Hypothalamus (tissue), 51 donors: ENCODE measurements around the gene IGF2BP2.
"Not testable (repeated sequence)": the region's sequence is repeated elsewhere in the genome, so short reads cannot be mapped to it uniquely, and the experiment has no call there.

Source experiments
- DNase-seq, 51 donors: peaks; one replicate each; lab custom pipeline; 2025; lab: John Stamatoyannopoulos, UW

IGF2BP2 gene

GRCh38 chr3:185813205-185813604 is 11.6 kb downstream of the IGF2BP2 start:
- DNase-seq: no peak

- no peak for DNase-seq
These were observed 17.3 kb downstream of the IGF2BP2 start for GRCh38 chr3:185807445-185808068.

DNA sequence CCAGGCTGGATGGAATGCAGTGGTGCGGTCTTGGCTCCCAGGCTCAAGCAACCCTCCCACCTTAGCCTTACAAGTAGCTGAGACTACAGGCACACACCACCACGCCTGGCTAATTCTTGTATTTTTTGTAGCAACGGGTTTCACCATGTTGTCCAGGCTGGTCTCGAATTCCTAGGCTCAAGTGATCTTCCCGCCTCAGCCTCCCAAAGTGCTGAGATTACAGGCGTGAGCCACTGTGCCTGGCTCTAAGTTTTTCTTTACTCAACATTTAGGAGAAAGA is 26.1 kb downstream of the IGF2BP2 start:
- DNase-seq: not testable (repeated sequence)

DNA sequence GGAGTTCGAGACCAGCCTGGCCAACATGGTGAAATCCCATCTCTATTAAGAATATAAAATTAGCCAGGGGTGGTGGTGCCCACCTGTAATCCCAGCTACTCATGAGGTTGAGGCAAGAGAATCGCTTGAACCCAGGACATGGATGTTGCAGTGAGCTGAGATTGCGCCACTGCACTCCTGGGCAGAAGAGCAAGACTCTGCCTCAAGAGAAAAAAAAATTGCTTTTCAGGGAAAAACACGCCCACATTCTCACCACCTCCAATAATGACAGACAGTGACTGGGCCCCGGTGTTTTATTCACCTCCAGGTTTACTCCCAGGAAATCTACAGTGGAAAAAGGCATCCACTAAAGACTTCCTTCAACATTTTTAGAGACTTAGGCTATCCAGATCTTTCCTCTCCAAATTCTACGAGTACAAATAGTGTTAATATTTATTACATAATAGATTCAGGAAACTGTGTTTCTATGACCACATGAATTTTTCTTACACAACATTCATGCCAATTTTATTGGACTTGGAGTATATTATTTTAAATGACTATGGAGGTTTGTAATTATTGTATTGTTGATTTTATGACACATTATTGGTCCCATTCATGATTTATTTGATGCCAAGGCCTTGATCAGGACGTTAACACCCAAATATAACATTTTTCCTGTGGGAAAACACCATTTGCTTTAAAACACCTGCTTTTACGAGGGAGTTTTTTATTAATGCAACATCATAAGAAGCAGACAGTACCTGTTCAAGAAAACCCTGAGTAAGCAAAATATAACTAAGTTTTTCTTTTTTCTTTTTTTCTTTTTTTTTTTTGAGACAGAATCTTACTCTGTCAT is 26.6 kb downstream of the IGF2BP2 start:
- no peak for DNase-seq

DNA sequence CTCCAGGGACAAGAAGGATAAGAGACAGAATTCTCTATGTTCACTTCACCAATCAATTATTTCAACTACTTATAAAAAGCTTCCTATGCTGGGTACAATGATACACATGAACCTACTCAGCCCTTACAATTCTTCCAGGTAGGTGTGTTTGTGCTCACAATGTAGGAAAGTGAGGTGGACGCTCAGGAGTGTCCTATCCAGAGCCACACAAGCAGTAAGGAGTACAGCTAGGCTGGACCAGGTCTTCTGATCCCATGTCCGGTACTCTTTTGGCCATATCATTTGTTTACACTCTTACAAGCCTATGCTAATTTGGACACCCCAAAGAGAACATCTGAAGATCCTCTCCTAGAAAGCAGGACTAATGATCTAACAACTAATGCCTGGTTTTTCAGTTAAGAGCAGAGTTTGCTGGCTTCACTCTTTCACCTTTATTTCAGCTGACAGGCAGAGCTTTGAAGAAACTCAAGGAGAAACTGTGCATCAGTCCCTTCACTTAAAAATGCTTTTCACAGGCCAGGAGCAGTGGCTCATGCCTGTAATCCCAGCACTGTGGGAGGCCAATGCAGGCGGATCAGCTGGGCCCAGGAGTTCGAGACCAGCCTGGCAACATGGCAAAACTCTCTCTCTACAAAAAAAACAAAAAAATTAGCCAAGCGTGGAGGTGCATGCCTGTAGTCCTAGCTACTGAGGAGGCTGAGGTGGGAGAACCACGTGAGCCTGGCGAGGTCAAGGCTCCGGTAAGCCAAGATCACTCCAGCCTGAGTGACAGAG is 27.5 kb downstream of the IGF2BP2 start:
- no peak for DNase-seq

- no peak for DNase-seq
These were observed 28.3 kb downstream of the IGF2BP2 start for GRCh38 chr3:185796431-185797107.

DNA sequence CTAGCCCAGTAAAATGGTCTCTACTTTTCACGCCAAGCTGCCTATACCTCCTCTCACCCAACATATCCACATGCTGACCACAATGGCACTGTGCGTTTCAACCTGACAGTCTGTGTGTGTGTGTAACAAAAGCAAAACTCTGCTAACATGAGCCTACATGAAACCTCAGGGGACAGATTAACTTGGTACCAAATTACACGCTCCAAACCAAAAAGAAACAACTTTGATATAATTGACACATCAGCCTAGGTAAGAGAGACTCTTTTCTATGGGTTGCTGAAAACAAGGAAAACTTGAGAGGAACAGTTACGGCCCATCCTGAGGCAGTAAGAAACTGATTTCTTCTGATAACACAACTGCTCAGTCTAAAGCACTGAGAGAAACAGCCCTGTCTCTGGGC is 31.5 kb downstream of the IGF2BP2 start:
- DNase-seq: no peak

DNA sequence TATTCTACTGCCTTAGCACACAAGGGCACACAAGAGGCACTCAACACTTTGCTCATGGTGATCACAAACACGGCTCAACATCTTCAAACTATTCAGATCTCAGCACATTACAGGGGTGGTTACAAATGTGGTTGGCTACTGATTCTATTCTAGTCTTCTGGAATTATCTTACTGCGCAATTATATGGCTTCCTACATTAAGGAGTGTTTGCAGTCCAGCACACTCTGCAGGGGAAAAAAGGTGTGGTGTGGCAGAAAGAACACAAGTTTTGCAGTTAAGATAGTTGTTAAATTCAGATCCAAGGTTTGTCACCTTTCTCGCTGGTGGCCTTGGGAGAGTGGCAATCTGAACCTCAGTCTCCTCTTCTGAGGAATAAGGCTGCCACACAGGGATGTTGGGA is 31.9 kb downstream of the IGF2BP2 start:
- DNase-seq: no peak

DNA sequence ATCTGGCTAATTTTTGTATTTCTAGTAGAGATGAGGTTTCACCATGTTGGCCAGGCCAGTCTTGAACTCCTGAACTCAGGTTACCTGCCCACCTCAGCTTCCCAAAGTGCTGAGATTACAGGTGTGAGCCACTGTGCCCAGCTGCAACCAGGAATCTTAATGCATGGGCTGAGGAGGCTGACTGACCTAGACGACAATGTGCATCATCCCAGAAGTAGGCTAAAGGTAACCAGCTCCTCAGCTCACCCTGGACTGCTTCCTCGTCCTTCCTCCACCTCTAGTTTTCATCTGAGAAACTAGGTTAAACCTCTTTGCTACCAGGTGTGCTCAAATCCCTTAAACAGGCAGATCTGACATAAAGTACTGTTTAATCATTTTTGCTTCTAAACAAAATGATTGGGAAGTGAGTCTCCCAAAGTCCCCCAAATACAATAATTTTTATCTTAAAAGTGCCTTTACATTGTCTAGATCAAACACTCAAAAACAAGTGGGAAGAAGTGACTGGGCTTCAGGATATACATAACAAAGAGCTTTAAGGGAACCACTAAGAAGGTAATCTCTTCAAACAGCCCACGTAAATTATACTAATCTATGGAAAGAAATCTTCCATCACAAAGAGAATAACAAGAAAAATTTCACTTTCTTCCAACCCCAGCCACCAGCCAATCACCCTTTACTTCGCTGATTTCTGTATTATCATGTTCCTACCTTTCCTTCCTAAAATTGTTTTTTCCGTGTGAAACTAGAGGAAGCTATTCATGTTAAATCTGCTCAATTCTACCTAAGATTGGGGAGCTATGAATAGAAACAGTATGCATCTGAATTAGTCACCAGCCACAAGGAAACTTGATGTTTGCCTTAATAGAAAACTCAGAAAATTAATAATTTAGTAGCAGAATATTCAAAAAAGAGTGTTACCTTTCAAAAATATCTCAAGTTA is 34.7 kb downstream of the IGF2BP2 start:
- no peak for DNase-seq

GRCh38 chr3:185789134-185789533 is 35.7 kb downstream of the IGF2BP2 start:
- DNase-seq: no peak

DNA sequence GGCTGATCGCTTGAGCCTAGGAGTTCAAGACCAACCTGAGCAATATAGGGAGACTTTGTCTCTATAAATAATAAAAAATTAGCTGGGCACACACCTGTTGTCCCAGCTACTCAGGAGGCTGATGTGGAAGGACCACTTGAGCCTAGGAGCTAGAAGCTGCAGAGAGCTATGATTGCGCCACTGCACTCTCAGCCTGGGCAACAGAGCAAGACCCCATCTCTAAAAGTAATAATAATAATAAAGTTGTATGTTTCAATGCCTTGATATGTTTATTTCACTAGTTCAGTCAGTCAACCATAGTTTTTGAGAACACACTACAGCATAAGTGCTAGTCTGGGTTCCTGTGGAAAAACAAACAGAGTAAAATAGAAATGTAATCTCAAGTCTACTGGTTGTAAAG is 36.5 kb downstream of the IGF2BP2 start:
- DNase-seq: no peak

DNA sequence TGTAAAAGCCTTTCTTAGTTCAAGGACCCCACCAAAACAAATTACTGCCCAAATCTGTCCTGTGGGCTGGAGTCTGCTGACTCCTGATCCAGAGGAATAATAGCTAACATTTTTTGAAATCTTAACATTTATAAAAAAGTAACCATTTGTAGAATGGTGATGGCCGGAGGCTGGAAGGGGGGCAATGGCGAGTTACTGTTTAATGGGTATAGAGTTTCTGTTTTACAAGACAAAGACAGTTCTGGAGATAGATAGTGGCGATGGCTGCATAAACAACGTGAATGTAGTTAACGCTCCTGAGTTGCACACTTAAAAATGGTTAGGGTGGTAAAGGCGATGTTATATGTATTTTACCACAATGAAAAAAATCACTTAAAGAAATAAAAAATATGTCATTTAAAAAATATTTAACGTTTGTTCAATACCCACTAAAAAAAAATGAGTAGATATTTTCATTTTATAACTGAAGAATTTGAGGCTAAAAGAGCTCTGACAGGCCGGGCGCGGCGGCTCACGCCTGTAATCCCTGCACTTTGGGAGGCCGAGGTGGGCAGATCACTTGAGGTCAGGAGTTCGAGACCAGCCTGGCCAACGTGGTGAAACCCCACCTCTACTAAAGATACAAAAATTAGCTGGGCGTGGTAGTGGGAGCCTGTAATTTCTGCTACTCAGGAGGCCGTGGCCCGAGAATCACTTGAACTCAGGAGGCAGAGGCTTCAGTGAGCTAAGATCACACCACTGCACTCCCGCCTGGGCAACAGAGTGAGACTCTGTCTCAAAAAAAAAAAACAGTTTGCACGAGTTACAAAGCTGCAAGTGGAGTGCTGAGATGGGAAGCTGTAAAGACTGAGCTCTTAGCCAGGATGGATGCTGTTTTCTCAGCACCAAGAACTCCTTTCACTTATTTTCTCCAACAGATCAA is 37.6 kb downstream of the IGF2BP2 start:
- no peak for DNase-seq

GRCh38 chr3:185786258-185786657 is 38.6 kb downstream of the IGF2BP2 start:
- DNase-seq: not testable (repeated sequence)

DNA sequence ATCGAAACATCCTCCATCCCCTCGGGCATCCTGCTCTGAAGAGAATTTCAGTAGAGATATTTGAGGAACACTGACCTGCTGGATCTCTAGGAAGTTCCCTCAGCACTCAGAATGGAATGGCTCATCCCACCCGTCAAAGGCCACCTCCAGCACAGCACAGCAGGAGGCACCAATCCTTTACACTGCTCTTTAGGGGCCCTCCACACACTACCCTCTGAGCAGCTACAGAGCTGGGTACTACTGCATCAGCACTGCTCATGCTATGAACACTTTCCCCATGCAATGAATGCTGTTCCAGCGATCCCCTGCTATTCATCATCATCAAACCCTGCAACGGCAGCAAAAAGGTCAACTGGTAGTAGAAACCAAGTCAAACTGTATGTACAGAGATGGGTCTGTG is 40.5 kb downstream of the IGF2BP2 start:
- no peak for DNase-seq

DNA sequence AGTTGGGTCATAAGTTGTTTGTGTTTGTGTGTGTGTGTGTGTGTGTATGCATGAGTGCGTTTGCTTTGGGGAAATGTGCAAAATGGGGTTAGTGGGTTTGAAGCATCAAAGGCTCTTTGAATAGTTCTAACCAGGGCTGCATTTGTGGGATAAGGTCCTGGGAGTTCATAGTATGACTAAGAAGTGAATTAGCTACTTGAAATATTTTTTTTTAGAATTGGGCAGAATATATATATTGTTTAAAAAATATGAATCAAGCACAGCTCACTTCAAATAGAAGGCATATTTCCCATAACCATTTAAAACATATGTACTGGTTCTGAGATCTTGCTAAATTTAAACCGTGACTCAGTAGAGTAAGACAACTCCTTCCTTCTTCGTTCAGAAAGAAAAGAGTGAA is 43.1 kb downstream of the IGF2BP2 start:
- no peak for DNase-seq

DNA sequence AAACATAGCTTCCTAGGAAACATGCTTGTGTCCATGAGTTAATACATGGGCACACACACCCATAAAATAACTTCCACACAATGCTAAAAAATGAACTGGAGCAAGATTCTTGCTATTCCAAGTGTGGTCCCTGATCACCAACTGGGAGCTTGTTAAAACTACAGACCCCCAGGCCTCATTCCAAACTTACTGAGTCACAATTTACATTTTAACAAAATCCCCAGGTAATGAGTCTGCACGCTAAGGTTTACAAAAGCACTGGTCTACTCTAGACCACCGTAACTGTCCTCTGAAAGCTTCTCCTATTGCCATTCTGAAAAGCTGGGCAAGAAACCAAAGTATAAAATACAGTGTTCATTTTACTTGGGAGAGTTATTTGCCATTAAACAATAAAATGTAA is 45.4 kb downstream of the IGF2BP2 start:
- DNase-seq: no peak

DNA sequence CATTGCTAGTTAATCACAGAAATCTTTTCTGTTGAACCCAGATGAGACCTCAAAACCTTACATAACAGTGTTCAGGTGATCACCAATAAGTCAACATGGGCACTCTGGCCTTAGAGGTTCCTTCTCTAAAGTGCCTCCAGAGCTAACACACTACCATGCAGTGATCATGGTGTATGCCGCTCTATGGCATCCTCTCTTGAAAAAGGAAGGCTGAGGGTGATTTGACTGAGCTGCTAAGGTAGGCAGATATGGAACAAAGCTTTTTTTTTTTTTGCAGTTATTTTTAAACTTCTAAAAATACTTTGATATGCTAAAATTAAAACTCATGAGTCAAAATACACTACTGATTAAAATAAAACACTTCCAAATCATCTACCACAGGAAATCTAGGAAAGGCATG is 46.0 kb downstream of the IGF2BP2 start:
- DNase-seq: no peak

GRCh38 chr3:185778094-185778493 is 46.7 kb downstream of the IGF2BP2 start:
- no peak for DNase-seq

- DNase-seq: no peak
These were observed 54.7 kb downstream of the IGF2BP2 start for GRCh38 chr3:185770109-185770508.
